ENCODE results near the gene MADD.
"Not testable (repeated sequence)": the region's sequence is repeated elsewhere in the genome, so short reads cannot be mapped to it uniquely, and the experiment has no call there.

The MADD gene

GRCh38 chr11:47274495-47275235 lies 4.7 kb downstream of the MADD start:
- no peak for DNase-seq (ENCODE audit: low read depth)

- DNase-seq (ENCODE audit: low read depth): no peak
Measured at GRCh38 chr11:47276923-47277322, 7.0 kb downstream of the MADD start.

DNA sequence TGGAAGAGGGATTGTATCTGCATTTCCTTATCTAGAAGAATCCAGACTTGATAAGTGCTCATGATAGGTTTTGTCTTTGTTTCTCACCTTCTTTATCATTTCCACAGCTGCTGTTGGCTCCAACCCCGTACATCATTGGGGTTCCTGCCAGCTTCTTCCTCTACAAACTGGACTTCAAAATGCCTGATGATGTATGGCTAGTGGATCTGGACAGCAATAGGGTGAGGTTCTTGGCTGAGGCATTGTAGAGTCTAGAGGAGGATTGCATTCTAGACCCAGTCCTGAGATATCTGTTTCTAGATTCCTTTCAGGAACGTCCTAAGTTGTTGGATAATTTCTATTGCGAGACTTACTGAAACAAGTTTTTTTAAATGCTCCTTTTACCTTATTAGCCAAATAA lies 8.1 kb downstream of the MADD start:
- no peak for DNase-seq (ENCODE audit: low read depth)

GRCh38 chr11:47278769-47279168 lies 8.8 kb downstream of the MADD start:
- DNase-seq (ENCODE audit: low read depth): no peak

DNA sequence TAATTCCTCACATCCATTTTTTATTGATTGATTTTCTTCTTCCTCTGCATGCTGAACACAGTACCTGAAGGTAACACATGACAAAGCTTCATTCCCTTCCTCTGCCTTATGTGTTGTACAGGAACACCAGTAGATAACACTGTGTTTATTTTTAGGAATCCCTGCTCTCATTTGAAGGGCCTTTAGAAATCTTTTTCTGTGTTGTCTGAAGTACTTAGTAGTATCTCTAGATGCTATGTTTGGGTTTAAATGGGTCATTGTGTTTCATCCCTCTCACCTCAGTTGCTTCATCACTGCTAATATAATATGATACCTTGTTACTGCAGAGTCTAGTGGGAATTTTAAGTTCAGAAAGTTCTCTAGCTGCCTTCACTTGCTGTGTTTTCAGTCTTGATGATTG lies 10.2 kb downstream of the MADD start:
- no peak for DNase-seq (ENCODE audit: low read depth)

DNA sequence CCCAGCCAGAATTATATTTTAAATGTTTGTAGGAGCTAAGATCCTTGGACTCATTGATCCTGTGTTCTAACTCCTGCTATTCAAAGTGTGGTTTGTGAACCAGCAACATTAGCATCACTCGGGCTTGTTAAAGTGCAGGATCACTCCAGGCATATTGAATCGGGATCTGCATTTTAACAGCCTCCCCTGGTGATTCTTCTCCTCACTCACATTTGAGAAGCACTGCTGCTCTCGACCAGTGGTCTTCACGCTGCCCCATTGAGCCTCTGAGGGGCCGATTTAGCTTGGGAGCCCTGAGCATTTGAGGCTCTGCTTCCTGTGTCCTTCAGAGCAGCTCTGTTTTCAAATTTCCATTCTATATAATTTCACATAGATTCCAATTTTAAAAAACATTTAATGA lies 10.9 kb downstream of the MADD start:
- no peak for DNase-seq (ENCODE audit: low read depth)

GRCh38 chr11:47282462-47282861 lies 12.5 kb downstream of the MADD start:
- no peak for DNase-seq (ENCODE audit: low read depth)

DNA sequence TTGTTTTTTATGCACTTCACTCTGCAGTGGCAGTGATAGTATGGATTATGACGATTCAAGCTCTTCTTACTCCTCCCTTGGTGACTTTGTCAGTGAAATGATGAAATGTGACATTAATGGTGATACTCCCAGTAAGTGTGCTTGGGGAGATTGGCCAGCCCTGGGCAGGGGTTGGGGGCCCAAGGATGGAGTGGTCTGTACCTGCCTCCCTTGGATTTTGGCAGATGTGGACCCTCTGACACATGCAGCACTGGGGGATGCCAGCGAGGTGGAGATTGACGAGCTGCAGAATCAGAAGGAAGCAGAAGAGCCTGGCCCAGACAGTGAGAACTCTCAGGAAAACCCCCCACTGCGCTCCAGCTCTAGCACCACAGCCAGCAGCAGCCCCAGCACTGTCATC lies 14.2 kb downstream of the MADD start:
- no peak for DNase-seq (ENCODE audit: low read depth)

DNA sequence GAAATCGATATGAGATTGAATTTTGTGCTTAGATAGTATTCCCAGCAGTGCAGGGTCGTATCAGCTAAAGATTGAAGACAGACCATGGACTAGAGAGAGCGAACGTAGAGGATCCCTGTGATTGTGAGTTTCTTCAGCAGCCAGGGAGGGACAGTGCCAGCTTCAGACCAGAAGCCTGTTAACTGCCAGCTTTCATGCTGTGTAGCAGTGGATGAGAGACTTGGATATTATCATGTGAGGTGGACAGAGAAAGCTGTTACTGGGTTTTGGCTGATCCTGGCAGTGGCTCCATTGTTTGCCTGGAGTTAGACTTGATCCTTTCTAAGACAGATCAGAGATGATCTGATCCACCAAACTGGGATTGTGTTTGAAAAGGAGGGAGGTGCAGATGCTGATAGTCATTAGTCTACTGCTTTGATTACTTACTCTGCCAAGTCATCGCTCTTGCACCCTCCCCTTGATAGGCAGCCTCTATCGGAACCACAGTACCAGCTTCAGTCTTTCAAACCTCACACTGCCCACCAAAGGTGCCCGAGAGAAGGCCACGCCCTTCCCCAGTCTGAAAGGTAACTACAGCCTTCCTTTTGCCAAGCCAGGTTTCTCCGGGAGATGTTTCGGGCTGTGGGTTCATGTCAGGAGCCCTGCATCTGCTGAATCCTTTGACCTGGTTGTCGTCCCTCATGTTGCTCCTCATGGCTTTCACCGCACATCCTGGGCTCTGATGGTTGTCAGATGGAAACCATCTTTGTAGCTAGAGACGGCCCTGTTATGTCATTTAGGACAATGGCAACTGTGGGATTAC lies 16.2 kb downstream of the MADD start:
- no peak for DNase-seq (ENCODE audit: low read depth)

DNA sequence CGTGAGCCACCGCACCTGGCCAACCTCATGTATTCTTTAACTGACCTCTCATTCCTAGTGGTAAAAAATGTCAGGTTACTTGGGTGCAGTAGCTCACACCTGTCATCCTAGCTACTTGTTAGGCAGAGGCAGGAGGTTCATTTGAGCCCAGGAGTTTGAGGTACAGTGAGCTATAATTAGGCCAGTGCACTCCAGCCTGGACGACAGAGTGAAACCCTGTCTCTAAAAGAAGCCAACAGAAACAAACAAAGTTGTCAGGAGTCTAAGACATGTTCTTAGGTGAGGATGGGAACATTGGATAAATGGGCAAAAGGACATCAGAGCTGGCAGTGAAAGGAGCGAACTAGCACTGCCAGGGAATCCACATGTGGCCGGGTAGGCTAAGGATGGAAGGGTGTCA lies 18.1 kb downstream of the MADD start:
- DNase-seq (ENCODE audit: low read depth): no peak

DNA sequence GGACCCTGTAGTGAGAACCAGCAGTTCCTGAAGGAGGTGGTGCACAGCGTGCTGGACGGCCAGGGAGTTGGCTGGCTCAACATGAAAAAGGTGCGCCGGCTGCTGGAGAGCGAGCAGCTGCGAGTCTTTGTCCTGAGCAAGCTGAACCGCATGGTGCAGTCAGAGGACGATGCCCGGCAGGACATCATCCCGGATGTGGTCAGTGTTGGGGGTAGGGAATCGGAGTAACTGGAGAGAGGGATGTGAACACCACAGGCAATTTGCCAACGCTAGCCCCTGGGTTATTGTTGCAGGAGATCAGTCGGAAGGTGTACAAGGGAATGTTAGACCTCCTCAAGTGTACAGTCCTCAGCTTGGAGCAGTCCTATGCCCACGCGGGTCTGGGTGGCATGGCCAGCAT lies 19.9 kb downstream of the MADD start:
- DNase-seq (ENCODE audit: low read depth): no peak

DNA sequence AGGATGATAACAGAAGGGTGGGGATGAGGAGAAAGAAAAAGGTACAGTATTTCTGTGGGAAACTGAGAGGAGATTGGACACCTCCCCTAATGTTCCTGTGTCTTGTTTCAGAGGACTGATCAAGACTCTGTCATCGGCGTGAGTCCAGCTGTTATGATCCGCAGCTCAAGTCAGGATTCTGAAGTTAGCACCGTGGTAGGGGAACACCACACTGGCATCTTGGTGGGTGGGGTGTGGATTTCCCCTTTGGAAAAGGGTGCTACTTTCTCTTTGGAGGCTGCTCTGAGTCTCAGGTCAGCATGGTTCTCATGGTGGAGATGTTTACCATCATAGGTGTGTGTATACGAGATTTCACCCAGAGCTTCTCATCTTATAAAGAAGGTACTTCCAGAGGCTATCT lies 25.5 kb downstream of the MADD start:
- DNase-seq (ENCODE audit: low read depth): no peak

GRCh38 chr11:47296045-47296444 lies 26.1 kb downstream of the MADD start:
- DNase-seq (ENCODE audit: low read depth): no peak

- no peak for DNase-seq (ENCODE audit: low read depth)
Measured at GRCh38 chr11:47299078-47299477, 29.1 kb downstream of the MADD start.

- DNase-seq (ENCODE audit: low read depth): no peak
Measured at GRCh38 chr11:47302853-47303252, 32.9 kb downstream of the MADD start.

- no peak for DNase-seq (ENCODE audit: low read depth)
Measured at GRCh38 chr11:47305734-47306483, 36.0 kb downstream of the MADD start.

DNA sequence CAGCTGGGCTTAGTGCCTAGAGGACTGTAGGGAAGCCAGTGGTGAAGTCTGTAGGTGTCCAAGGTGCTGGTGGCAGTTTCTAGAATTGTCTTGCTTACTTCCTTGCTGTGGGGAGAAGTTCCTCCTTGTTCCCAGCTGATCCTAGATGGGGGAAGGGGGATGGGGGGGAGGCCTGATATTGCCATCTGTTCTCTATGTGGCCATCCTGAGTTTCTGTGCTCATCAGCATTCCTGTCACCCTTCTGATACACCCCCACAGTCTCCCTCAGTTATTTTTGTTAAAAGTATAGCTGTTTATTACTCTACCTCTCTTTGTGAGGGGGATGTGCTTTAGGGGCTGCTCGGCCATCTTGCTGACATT lies 36.5 kb downstream of the MADD start:
- DNase-seq (ENCODE audit: low read depth): no peak

DNA sequence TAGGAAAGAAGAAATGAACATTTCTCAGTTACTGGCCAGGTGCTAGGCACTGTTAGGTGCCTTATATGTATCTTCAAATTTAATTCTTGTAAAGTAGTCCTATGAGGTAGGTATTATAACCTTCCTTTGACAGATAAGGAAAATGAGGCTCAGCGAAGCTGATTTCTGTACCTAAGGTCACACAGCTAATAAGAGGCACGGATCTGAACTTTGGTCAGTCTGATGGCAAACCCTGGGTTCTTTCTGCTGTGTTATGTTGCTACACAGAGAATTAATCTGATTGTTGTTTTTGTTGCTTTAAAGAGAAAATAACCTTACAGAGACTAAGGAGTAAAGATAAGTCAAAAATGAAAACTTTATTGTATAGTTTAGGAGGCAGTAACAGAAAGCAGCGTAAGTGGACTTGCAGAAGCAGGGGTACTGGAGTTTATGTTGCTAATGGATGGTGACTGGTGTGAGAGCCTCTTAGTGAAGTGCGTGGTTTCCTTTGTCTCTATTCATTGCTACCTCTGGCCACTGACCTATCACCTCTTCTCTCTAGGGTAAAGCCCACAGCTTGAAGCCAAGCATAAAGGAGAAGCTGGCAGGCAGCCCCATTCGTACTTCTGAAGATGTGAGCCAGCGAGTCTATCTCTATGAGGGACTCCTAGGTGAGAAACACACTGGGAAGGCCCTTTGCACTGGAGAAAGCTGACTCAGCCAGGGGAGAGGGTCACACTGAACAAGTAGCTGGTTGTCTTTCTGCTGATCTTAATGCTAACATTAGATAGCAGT lies 38.3 kb downstream of the MADD start:
- DNase-seq (ENCODE audit: low read depth): no peak

GRCh38 chr11:47314992-47315391 lies 45.1 kb downstream of the MADD start:
- peak; percentile 38 for DNase-seq (ENCODE audit: low read depth)

DNA sequence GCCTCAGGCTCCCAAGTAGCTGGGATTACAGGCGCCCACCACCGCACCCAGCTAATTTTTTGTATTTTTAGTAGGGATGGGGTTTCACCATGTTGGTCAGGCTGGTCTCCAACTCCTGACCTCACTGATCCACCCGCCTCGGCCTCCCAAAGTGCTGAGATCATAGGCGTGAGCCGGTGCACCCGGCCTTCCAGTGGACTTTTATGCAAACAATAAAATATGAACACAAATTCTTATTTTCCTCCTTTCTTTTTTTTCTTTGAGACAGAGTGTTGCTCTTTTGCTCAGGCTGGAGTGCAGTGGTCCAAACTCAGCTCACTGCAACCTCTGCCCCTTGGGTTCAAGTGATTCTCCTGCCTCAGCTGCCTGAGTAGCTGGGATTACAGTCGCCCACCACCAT lies 46.6 kb downstream of the MADD start:
- DNase-seq (ENCODE audit: low read depth): not testable (repeated sequence)

DNA sequence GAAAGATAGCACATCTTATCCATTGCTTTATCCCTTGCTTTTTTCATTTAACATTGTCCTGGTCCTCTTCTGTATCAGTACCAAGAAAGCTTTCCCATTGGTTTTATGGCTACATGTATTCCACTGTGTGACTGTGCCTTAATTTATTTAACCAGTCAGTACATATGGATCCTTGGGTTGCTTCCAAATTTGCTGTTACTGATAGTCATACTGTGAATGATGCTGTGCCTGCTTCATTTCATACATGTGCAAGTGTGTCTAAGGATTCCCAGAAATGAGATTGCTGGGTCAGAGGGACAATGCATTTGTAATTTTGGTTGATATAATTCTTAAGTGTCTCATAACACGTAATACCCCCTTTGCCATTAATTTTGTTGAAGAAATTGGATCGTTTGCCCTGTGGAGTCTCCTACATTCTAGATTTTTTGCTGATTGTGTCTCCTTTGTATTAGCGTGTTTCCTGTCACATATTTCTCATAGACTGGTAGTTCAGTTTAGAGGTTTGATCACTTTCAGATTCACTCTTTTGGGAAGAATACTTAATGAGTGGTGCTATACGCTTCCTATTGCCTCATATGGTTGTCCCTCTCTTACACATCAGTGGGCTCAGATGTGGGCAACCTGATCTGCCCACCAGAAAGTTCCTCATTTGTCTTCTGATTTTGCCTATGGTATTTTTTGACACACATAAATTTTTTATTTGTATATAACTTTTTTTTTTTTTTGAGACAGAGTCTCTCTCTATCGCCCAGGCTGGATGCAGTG lies 47.3 kb downstream of the MADD start:
- DNase-seq (ENCODE audit: low read depth): no peak
